SK-N-MC (cell line): Measurements from ENCODE around the gene RRBP1.

Experiments
- EZH2 ChIP-seq: fragments of 200-600 bp; sonication (generic); IDR thresholded peaks from one replicate; pipeline ENCODE4 v1.6.1; 2017; ENCODE audit warnings: antibody characterized with exemption
- FOXP2 ChIP-seq: optimal IDR thresholded peaks from 2 replicates; pipeline ENCODE3; 2011; ENCODE audit warnings: mild to moderate bottlenecking, moderate library complexity; ENCODE audit not compliant: insufficient read depth; ENCODE audit errors: extremely low read length, control extremely low read depth
- POLR2AphosphoS5 ChIP-seq: IDR thresholded peaks from 2 replicates; pipeline ENCODE4 v1.6.1; 2012; ENCODE audit warnings: mild to moderate bottlenecking, low read depth, low read length, borderline replicate concordance

DNA sequence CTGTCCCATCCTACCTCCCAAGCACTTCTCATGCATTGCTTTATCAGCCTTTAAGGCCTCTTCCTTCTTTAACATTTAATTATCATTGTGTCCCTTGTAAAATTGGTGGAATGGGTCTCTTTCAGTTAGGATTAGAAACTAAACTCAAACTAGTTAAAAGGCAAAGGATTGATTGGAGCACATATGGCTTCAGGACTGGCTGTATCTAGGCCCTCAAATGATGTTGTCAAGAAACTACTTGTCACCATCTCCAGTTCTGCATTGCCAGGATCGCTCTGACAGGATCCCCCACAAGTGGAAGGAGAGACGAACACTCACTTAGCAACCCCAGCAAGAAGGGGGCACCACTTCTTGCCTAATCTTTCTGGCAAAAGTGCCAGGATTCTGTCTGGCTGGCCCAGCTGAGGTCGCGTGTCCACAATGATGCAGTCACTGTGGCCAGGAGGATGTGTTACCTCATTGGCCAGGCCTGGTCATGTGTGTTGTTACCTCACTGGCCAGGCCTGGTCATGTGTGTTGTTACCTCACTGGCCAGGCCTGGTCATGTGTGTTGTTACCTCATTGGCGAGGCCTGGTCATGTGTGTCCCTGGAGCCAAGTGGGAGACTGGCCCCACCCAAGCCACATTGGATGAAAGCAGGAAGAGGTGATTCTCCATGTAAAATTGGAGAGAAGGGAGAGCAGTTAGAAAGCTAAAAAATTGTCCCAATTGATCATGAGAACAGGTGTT lies 22.7 kb upstream of the RRBP1 start:
- TF ChIP-seq EZH2 (no peak), POLR2AphosphoS5 (no peak), FOXP2 (no peak)
